ENCODE results near the gene TSSC4.

DNA sequence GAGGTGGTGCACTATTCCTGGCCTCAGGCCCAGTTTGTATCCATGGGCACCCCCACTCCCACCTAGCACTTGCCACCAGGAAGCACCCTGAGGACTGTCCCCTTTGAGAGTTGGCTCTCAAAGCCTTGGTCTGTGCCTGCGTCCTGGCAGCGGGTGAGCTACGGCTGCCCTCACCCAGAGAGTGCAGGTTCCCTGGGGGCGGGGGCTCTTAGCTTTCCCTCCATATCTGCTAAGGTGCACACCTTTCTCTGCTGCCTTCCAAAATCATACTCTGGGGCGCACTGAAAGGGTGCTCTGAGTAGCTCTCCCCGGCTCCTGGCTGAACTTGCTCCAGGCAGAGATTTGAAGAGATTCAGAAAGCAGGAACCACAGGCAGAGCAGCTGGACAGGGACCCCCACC is 51.4 kb downstream of the TSSC4 start:
- TF ChIP-seq POLR2A (IDR thresholded peaks at IDR 0.05; ENCODE audit: low read length) (no peak), GATA1 (IDR thresholded peaks at IDR 0.05; ENCODE audit: low read depth, low read length) (no peak)
